Panc1 (cell line): ENCODE measurements around the gene THSD7B. TPM values are rescaled to one million over a fixed set of nuclear protein-coding genes. Genes with fewer than 3 reads are reported as not detected.

ENCODE experiments used
- ATAC-seq: fragments of 200-7000 bp; cut with Tn5 transposase; 2 replicates; pipeline ENCODE4 v1.9.1; 2020; ENCODE audit warnings: mild to moderate bottlenecking, moderate library complexity
- BruUV-seq: library from RNA; stranded (reverse); fragments of 400-500 nt; replicated peaks from 2 replicates; lab custom pipeline; 2021; lab: Mats Ljungman, UMichigan
- CTCF ChIA-PET: fragments of 300-600 bp; sonication (Branson Sonifier 250); formaldehyde crosslinking; loops from one replicate; lab custom pipeline; 2022; ENCODE audit warnings: antibody characterized with exemption; lab: Charles Lee
- POLR2A ChIA-PET: fragments of 300-600 bp; sonication (Branson Sonifier 250); formaldehyde crosslinking; loops from one replicate; lab custom pipeline; 2022; ENCODE audit warnings: antibody characterized with exemption; lab: Charles Lee
- DNase-seq: peaks from one replicate; pipeline ENCODE4 v3.0.0-alpha.2; 2010; ENCODE audit warnings: low read depth, low spot score
- H3K27ac ChIP-seq: 2 replicates; pipeline ENCODE4 v1.5.1; 2011; ENCODE audit warnings: mild to moderate bottlenecking, low read length, inconsistent platforms
- H3K27me3 ChIP-seq: fragments of 200-500 bp; sonication (Bioruptor generic); 2 replicates; pipeline ENCODE4 v1.6.0; 2014; ENCODE audit warnings: low read length, inconsistent platforms; ENCODE audit not compliant: control insufficient read depth, insufficient read depth
- H3K36me3 ChIP-seq: fragments of 200-500 bp; sonication (Bioruptor generic); 2 replicates; pipeline ENCODE4 v1.5.1; 2014; ENCODE audit warnings: inconsistent platforms, mild to moderate bottlenecking, low read length, moderate library complexity; ENCODE audit not compliant: control insufficient read depth, insufficient read depth
- H3K4me1 ChIP-seq: 2 replicates; pipeline ENCODE4 v1.5.1; 2011; ENCODE audit warnings: inconsistent platforms, mild to moderate bottlenecking, low read length, moderate library complexity; ENCODE audit not compliant: control insufficient read depth, insufficient read depth
- H3K4me3 ChIP-seq, 2 experiments: 2 replicates each; pipeline ENCODE4 v1.5.1; 2011 to 2012; ENCODE audit warnings: low read depth in 2 of 2, low read length in 2 of 2, mild to moderate bottlenecking in 2 of 2, inconsistent platforms in 1 of 2, moderate library complexity in 1 of 2
- H3K9me3 ChIP-seq: fragments of 200-500 bp; sonication (Bioruptor generic); 2 replicates; pipeline ENCODE4 v1.5.1; 2014; ENCODE audit warnings: low read depth, mild to moderate bottlenecking, inconsistent platforms, low read length, moderate library complexity; ENCODE audit not compliant: control insufficient read depth, insufficient read depth
- CTCF ChIP-seq: fragments of 450-650 bp; IDR thresholded peaks from 2 replicates; pipeline ENCODE4 v1.5.1; 2017; ENCODE audit warnings: mild to moderate bottlenecking
- POLR2AphosphoS5 ChIP-seq: IDR thresholded peaks from 2 replicates; pipeline ENCODE4 v1.6.1; 2012; ENCODE audit warnings: mild to moderate bottlenecking, low read depth, low read length, moderate library complexity
- REST ChIP-seq, 2 experiments: IDR thresholded peaks; 2 replicates each; pipeline ENCODE4 v1.6.1; 2011 to 2012; ENCODE audit warnings: low read depth in 2 of 2, control low read depth in 1 of 2, low read length in 1 of 2, mild to moderate bottlenecking in 1 of 2, moderate library complexity in 1 of 2; ENCODE audit not compliant: insufficient read depth in 1 of 2
- SIN3A ChIP-seq: IDR thresholded peaks from 2 replicates; pipeline ENCODE4 v1.6.1; 2012; ENCODE audit warnings: low read depth, mild to moderate bottlenecking, low read length, moderate library complexity, borderline replicate concordance; ENCODE audit not compliant: insufficient read depth
- TCF7L2 ChIP-seq: IDR thresholded peaks from 2 replicates; pipeline ENCODE4 v1.6.1; 2011; ENCODE audit warnings: mild to moderate bottlenecking, low read depth, low read length, inconsistent platforms
- in situ Hi-C: cut with HindIII; loops from 2 replicates; pipeline ENCODE4 v1.10.0; 2016; ENCODE audit warnings: low sequenced_read_pairs, low pct_unique_long_range_greater_than_20kb
- intact Hi-C: fragments of 100-400 bp; cut with micrococcal nuclease; formaldehyde crosslinking; loops from one replicate; pipeline ENCODE4 v1.10.0; 2022; ENCODE audit not compliant: unreplicated experiment
- total RNA-seq: library from RNA; stranded (reverse); gene quantifications from one replicate; pipeline ENCODE4 v1.2.1, GENCODE V29; 2021; ENCODE audit not compliant: unreplicated experiment

Gene THSD7B
- total RNA-seq, 1 experiment from 2014 or later = not detected

GRCh38 chr2:137180012-137180411 is 414.7 kb downstream of the THSD7B start:
- intact Hi-C loops (no loop called here), in situ Hi-C loops (no loop called here)
- BruUV-seq = no TSS peak
- Histone ChIP-seq H3K36me3 (no peaks in the 10 kb centered on the region), H3K27ac (no peak overlapping the region), H3K27me3 (no peaks in the 10 kb centered on the region), H3K4me1 (0 out of 2 replicates have a peak, but pooled peaks cover 2% of the 10 kb centered on the region), H3K9me3 (no peaks in the 10 kb centered on the region), H3K4me3 (no peak overlapping the region)
- ATAC-seq = peak; percentile 88
- ChIA-PET POLR2A (no interaction called here), CTCF (interaction anchor here (0.7 kb wide), 1 partner anchor 11 kb away, joined by 3 read pairs; no protein-coding TSS in a partner anchor)
- TF ChIP-seq REST (IDR thresholded peaks at IDR 0.05; ENCODE audit: insufficient read depth in 1 of 2, low read depth in 2 of 2, low read length in 1 of 2) = no peak
- no peak for TF ChIP-seq CTCF
- TF ChIP-seq POLR2AphosphoS5 = no peak
- no peak for TF ChIP-seq TCF7L2
- no peak for TF ChIP-seq SIN3A
- DNase-seq = no peak

- CTCF ChIA-PET = no interaction called here
- intact Hi-C loops = no loop called here
Observed at GRCh38 chr2:137181370-137181769, 416.0 kb downstream of the THSD7B start.

More at GRCh38 chr2:137181370-137181769, 416.0 kb downstream of the THSD7B start:
- H3K4me3 ChIP-seq = no peak overlapping the region
- POLR2A ChIA-PET = no interaction called here
- in situ Hi-C loops = no loop called here
- TF ChIP-seq CTCF (no peak), TCF7L2 (no peak), REST (IDR thresholded peaks at IDR 0.05; ENCODE audit: insufficient read depth in 1 of 2, low read depth in 2 of 2, low read length in 1 of 2) (no peak), SIN3A (no peak), POLR2AphosphoS5 (no peak)
- no peaks in the 10 kb centered on the region for H3K9me3 ChIP-seq
- H3K27me3 ChIP-seq = no peaks in the 10 kb centered on the region
- 0 out of 2 replicates have a peak, but pooled peaks cover 2% of the 10 kb centered on the region for H3K4me1 ChIP-seq
- ATAC-seq (no peak), DNase-seq (no peak)
- H3K36me3 ChIP-seq = no peaks in the 10 kb centered on the region
- BruUV-seq = no TSS peak
- no peak overlapping the region for H3K27ac ChIP-seq
